ENCODE measurements around the gene MTO1. TPM values are rescaled to one million over a fixed set of nuclear protein-coding genes. Genes with fewer than 3 reads are reported as not detected.
"Not testable (repeated sequence)": the region's sequence is repeated elsewhere in the genome, so short reads cannot be mapped to it uniquely, and the experiment has no call there.

MTO1 gene
- total and polyA plus RNA-seq, 2 of the 4 experiments (the other 2 are of a cell fraction), result 15.0 to 39.8 TPM

DNA sequence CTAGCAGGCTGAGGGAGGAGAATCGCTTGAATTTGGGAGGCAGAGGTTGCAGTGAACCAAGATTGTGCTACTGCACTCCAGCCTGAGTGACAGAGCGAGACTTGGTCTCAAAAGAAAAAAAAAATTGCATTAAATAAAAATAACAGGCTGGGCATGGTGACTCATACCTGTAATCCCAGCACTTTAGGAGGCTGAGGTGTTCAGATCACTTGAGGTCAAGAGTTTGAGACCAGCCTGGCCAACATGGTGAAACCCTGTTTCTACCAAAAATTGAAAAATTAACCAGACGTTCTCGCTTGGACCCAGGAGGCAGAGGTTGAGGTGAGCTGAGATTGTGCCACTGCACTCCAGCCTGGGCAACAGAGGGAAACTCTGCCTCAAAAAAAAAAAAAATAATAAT lies 89.6 kb downstream of the MTO1 start:
- H3K4me2 ChIP-seq (ENCODE audit: low read depth, low read length); H3K27me3 ChIP-seq (ENCODE audit: control insufficient read depth, insufficient read depth, low read length); H3K18ac ChIP-seq (ENCODE audit: low read depth, low read length); H3K4me3 ChIP-seq (ENCODE audit: insufficient read depth, low read depth, low read length); POLR2A ChIA-PET (ENCODE audit: unreplicated experiment); H3K14ac ChIP-seq (replicated peaks; ENCODE audit: low read depth, low read length); H3K36me3 ChIP-seq (ENCODE audit: control insufficient read depth, insufficient read depth, low read length); H3K79me1 ChIP-seq (ENCODE audit: low read depth in 1 of 2, low read length in 2 of 2); H2BK120ac ChIP-seq (ENCODE audit: low read depth, low read length); H3K4me1 ChIP-seq (ENCODE audit: control insufficient read depth, insufficient read depth, low read length); H3K23ac ChIP-seq (ENCODE audit: low read depth, low read length); in situ Hi-C loops (cut with MboI; ENCODE audit: low sequenced_read_pairs); H2AK9ac ChIP-seq (replicated peaks; ENCODE audit: low read depth, low read length, poor library complexity); H2BK15ac ChIP-seq (ENCODE audit: low read depth, low read length); H4K8ac ChIP-seq (ENCODE audit: low read depth in 2 of 2, low read length in 2 of 2); dilution Hi-C loops (cut with HindIII; ENCODE audit: low sequenced_read_pairs, unreplicated experiment); BruUV-seq (replicated peaks); H4K91ac ChIP-seq (ENCODE audit: insufficient read depth, low read depth, low read length); H3K56ac ChIP-seq (ENCODE audit: extremely low read depth, insufficient read depth, low read length); DNase-seq; intact Hi-C loops (cut with micrococcal nuclease); H4K5ac ChIP-seq (ENCODE audit: low read depth, low read length); H2AK5ac ChIP-seq (ENCODE audit: low read depth, low read length); H4K20me1 ChIP-seq (ENCODE audit: insufficient read depth, low read length); H3K9ac ChIP-seq (ENCODE audit: low read depth, low read length); H2BK20ac ChIP-seq (ENCODE audit: low read depth, low read length); H2AFZ ChIP-seq (replicated peaks; ENCODE audit: low read length, poor library complexity); H3K27ac ChIP-seq (ENCODE audit: insufficient read depth, low read length); H3K4ac ChIP-seq (ENCODE audit: low read depth, low read length); H3K9me1 ChIP-seq (ENCODE audit: insufficient read depth, low read length); CTCF ChIA-PET; H2BK5ac ChIP-seq (ENCODE audit: low read depth, low read length, poor library complexity, severe bottlenecking); H3K9me3 ChIP-seq (ENCODE audit: control insufficient read depth, insufficient read depth, low read length); ATAC-seq (ENCODE audit: low read depth): not testable (repeated sequence)
- no CpG with 5 or more reads among the region's 4 CpGs for WGBS, 2 experiments (ENCODE audit: extremely low coverage in 2 of 2, insufficient read length in 1 of 2)

DNA sequence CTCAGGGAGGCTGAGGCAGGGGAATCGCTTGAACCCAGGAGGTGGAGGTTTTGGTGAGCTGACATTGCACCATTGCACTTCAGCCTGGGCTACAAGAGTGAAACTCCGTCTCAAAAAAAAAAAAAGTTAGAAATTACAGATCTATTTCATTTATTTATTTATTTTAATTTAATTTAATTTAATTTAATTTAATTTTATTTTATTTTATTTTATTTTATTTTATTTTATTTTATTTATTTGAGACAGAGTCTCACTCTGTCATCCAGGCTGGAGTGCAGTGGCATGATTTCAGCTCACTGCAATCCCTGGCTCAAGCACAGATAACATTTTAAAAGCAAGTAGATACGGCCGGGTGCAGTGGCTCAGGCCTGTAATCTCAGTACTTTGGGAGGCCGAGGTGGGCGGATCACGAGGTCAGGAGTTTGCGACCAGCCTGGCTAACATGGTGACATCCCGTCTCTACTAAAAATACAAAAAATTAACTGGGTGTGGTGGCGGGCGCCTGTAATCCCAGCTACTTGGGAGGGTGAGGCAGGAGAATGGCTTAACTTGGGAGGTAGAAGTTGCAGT lies 93.9 kb downstream of the MTO1 start:
- ATAC-seq (ENCODE audit: low read depth); H2BK20ac ChIP-seq (ENCODE audit: low read depth, low read length); H3K23ac ChIP-seq (ENCODE audit: low read depth, low read length); H3K27me3 ChIP-seq (ENCODE audit: control insufficient read depth, insufficient read depth, low read length); H3K4me3 ChIP-seq (ENCODE audit: insufficient read depth, low read depth, low read length); H3K9me3 ChIP-seq (ENCODE audit: control insufficient read depth, insufficient read depth, low read length); H3K36me3 ChIP-seq (ENCODE audit: control insufficient read depth, insufficient read depth, low read length); H3K4me1 ChIP-seq (ENCODE audit: control insufficient read depth, insufficient read depth, low read length); H2AFZ ChIP-seq (replicated peaks; ENCODE audit: low read length, poor library complexity); intact Hi-C loops (cut with micrococcal nuclease); H3K27ac ChIP-seq (ENCODE audit: insufficient read depth, low read length); BruUV-seq (replicated peaks); H3K4me2 ChIP-seq (ENCODE audit: low read depth, low read length); H2BK5ac ChIP-seq (ENCODE audit: low read depth, low read length, poor library complexity, severe bottlenecking); H4K8ac ChIP-seq (ENCODE audit: low read depth in 2 of 2, low read length in 2 of 2); H2BK120ac ChIP-seq (ENCODE audit: low read depth, low read length); H4K91ac ChIP-seq (ENCODE audit: insufficient read depth, low read depth, low read length); dilution Hi-C loops (cut with HindIII; ENCODE audit: low sequenced_read_pairs, unreplicated experiment); H3K9ac ChIP-seq (ENCODE audit: low read depth, low read length); H3K56ac ChIP-seq (ENCODE audit: extremely low read depth, insufficient read depth, low read length); H3K4ac ChIP-seq (ENCODE audit: low read depth, low read length); H4K5ac ChIP-seq (ENCODE audit: low read depth, low read length); H3K9me1 ChIP-seq (ENCODE audit: insufficient read depth, low read length); H3K14ac ChIP-seq (replicated peaks; ENCODE audit: low read depth, low read length); H3K18ac ChIP-seq (ENCODE audit: low read depth, low read length); H2AK5ac ChIP-seq (ENCODE audit: low read depth, low read length); H2BK15ac ChIP-seq (ENCODE audit: low read depth, low read length); DNase-seq; H2AK9ac ChIP-seq (replicated peaks; ENCODE audit: low read depth, low read length, poor library complexity); in situ Hi-C loops (cut with MboI; ENCODE audit: low sequenced_read_pairs); H3K79me1 ChIP-seq (ENCODE audit: low read depth in 1 of 2, low read length in 2 of 2); POLR2A ChIA-PET (ENCODE audit: unreplicated experiment); H4K20me1 ChIP-seq (ENCODE audit: insufficient read depth, low read length): not testable (repeated sequence)
- CTCF ChIA-PET, result interaction anchor here (1.0 kb wide), 1 partner anchor 10 kb away, joined by 3 read pairs; no protein-coding TSS in a partner anchor
- 90% methylated on average over 4 of the region's 11 CpGs; no CpG with 5 or more reads in 1 of the 2 experiments for WGBS, 2 experiments (ENCODE audit: extremely low coverage in 2 of 2, insufficient read length in 1 of 2)

Data from IMR-90 (cell line).